Liver (tissue), 9 donors: ENCODE results near the gene CASP9. TPM values are rescaled to one million over a fixed set of nuclear protein-coding genes. Genes with fewer than 3 reads are reported as not detected.

Experiments
- DNase-seq: peaks from one replicate; pipeline ENCODE4 v3.0.0-alpha.2; 2017; ENCODE audit warnings: low spot score
- H3K27ac ChIP-seq, 2 donors: one replicate each; pipeline ENCODE4 v1.7.0; 2013; ENCODE audit warnings: inconsistent platforms in 2 of 2, low read length in 2 of 2, control low read depth in 1 of 2, low read depth in 1 of 2, mild to moderate bottlenecking in 1 of 2
- H3K27me3 ChIP-seq, 4 donors: one replicate each; pipeline versions ENCODE4 v1.6.1 to v1.7.0; 2013; ENCODE audit warnings: low read length in 3 of 4, inconsistent platforms in 1 of 4, mild to moderate bottlenecking in 1 of 4, moderate library complexity in 1 of 4; ENCODE audit not compliant: control insufficient read depth in 4 of 4, insufficient read depth in 4 of 4
- H3K36me3 ChIP-seq, 4 donors: one replicate each; pipeline versions ENCODE4 v1.6.1 to v1.7.0; 2013; ENCODE audit warnings: low read length in 3 of 4, mild to moderate bottlenecking in 3 of 4, low read depth in 1 of 4, moderate library complexity in 1 of 4; ENCODE audit not compliant: control insufficient read depth in 4 of 4, insufficient read depth in 3 of 4
- H3K4me1 ChIP-seq, 4 donors: one replicate each; pipeline versions ENCODE4 v1.6.1 to v1.7.0; 2013; ENCODE audit warnings: low read length in 3 of 4, mild to moderate bottlenecking in 3 of 4, moderate library complexity in 1 of 4; ENCODE audit not compliant: control insufficient read depth in 4 of 4, insufficient read depth in 4 of 4
- H3K4me3 ChIP-seq, 3 donors: one replicate each; pipeline versions ENCODE4 v1.6.1 to v1.7.0; 2013; ENCODE audit warnings: low read length in 3 of 3, control low read depth in 1 of 3, low read depth in 1 of 3, mild to moderate bottlenecking in 1 of 3
- H3K9ac ChIP-seq, 2 donors: one replicate each; pipeline ENCODE4 v1.7.0; 2013; ENCODE audit warnings: low read length in 2 of 2, mild to moderate bottlenecking in 2 of 2, moderate library complexity in 2 of 2, control low read depth in 1 of 2, low read depth in 1 of 2
- H3K9me3 ChIP-seq, 4 donors: one replicate each; pipeline versions ENCODE4 v1.6.1 to v1.7.0; 2013; ENCODE audit warnings: low read length in 3 of 4; ENCODE audit not compliant: control insufficient read depth in 4 of 4
- ATF3 ChIP-seq: IDR thresholded peaks from 2 replicates; pipeline ENCODE4 v1.6.1; 2016; ENCODE audit warnings: antibody characterized with exemption
- EGR1 ChIP-seq, 2 donors: IDR thresholded peaks; 2 replicates each; pipeline ENCODE4 v1.6.1; 2016 to 2018; ENCODE audit warnings: antibody characterized with exemption in 2 of 2, low read depth in 2 of 2
- FOXA1 ChIP-seq: IDR thresholded peaks from 2 replicates; pipeline ENCODE4 v1.6.1; 2016; ENCODE audit warnings: antibody characterized with exemption
- FOXA2 ChIP-seq: IDR thresholded peaks from 2 replicates; pipeline ENCODE4 v1.6.1; 2016; ENCODE audit warnings: antibody characterized with exemption
- GABPA ChIP-seq, 2 donors: IDR thresholded peaks in 1 of 2; conservative IDR thresholded peaks in 1 of 2; 2 replicates each; pipeline ENCODE4 v1.6.1; 2016; ENCODE audit warnings: antibody characterized with exemption in 2 of 2, mild to moderate bottlenecking in 1 of 2, moderate library complexity in 1 of 2
- HNF4A ChIP-seq, 2 donors: conservative IDR thresholded peaks; 2 replicates each; pipeline ENCODE4 v1.6.1; 2016; ENCODE audit warnings: antibody characterized with exemption in 2 of 2, mild to moderate bottlenecking in 2 of 2
- HNF4G ChIP-seq: IDR thresholded peaks from 2 replicates; pipeline ENCODE4 v1.6.1; 2016; ENCODE audit warnings: antibody characterized with exemption
- JUND ChIP-seq, 2 donors: IDR thresholded peaks; 2 replicates each; pipeline ENCODE4 v1.6.1; 2016; ENCODE audit warnings: antibody characterized with exemption in 2 of 2
- MAX ChIP-seq: IDR thresholded peaks from 2 replicates; pipeline ENCODE4 v1.6.1; 2016; ENCODE audit warnings: antibody characterized with exemption
- NR2F2 ChIP-seq: IDR thresholded peaks from 2 replicates; pipeline ENCODE4 v1.6.1; 2016; ENCODE audit warnings: antibody characterized with exemption
- RAD21 ChIP-seq, 2 donors: IDR thresholded peaks; 2 replicates each; pipeline ENCODE4 v1.6.1; 2016; ENCODE audit warnings: antibody characterized with exemption in 2 of 2, mild to moderate bottlenecking in 2 of 2
- RXRA ChIP-seq, 2 donors: IDR thresholded peaks; 2 replicates each; pipeline ENCODE4 v1.6.1; 2017 to 2018; ENCODE audit warnings: antibody characterized with exemption in 2 of 2, mild to moderate bottlenecking in 1 of 2
- SP1 ChIP-seq: IDR thresholded peaks from 2 replicates; pipeline ENCODE4 v1.6.1; 2018; ENCODE audit warnings: antibody characterized with exemption, mild to moderate bottlenecking
- TAF1 ChIP-seq: conservative IDR thresholded peaks from 2 replicates; pipeline ENCODE4 v1.6.1; 2016; ENCODE audit warnings: antibody characterized with exemption, mild to moderate bottlenecking
- YY1 ChIP-seq: IDR thresholded peaks from 2 replicates; pipeline ENCODE4 v1.6.1; 2016; ENCODE audit warnings: antibody characterized with exemption, mild to moderate bottlenecking
- ZBTB33 ChIP-seq: IDR thresholded peaks from 2 replicates; pipeline ENCODE4 v1.6.1; 2016; ENCODE audit warnings: antibody characterized with exemption
- WGBS: extraction: QIAGEN DNeasy Blood & Tissue Kit; methylation state at CpG from one replicate; pipeline ENCODE4 v1.1.7; 2013; 5-methylcytosine and 5-hydroxymethylcytosine counted together
- polyA plus RNA-seq, 2 donors: library from polyadenylated mRNA; stranded (reverse) in 1 of 2; unstranded in 1 of 2; fragments of 200-250 nt in 1 of 2; fragments of >200 nt in 1 of 2; fragmentation: Nextera tagmentation in 1 of 2; extraction: Ambion mirVana in 1 of 2; gene quantifications; one replicate each; pipeline versions ENCODE4 v1.2.1 to v1.2.3, GENCODE V29; 2013 to 2015
- total RNA-seq, 2 donors: library from RNA; depleted of rRNA; stranded (reverse); fragments of >200 nt; gene quantifications; one replicate each; pipeline ENCODE4 v1.2.3, GENCODE V29; 2014
- TF ChIP-seq, protein P1 (sequence below): IDR thresholded peaks from 2 replicates; pipeline ENCODE4 v1.6.1; 2016; ENCODE audit warnings: antibody characterized with exemption, mild to moderate bottlenecking
- TF ChIP-seq, protein P2 (sequence below): fragments of 150-350 bp; IDR thresholded peaks from 2 replicates; pipeline ENCODE4 v1.5.1; 2017; ENCODE audit warnings: improper control_type of control experiment, low read depth, low read length; ENCODE audit not compliant: missing input control
- donor health status: healthy.
- donor health status: healthy.
- donor health status: healthy.
- donor health status: healthy.
- donor health status: healthy.

The CASP9 gene
- total and polyA plus RNA-seq, 4 donors: 2.8 to 5.8 (median 4.3) TPM

GRCh38 chr1:15452866-15453571 lies 71.0 kb downstream of the CASP9 start:
- H3K36me3 ChIP-seq: no peaks in the 10 kb centered on the region
- no peaks in the 10 kb centered on the region for H3K27me3 ChIP-seq
- DNase-seq: no peak
- no peaks in the 10 kb centered on the region for H3K4me1 ChIP-seq
- no peak overlapping the region for H3K9ac ChIP-seq
- H3K4me3 ChIP-seq: no peak overlapping the region
- no peaks in the 10 kb centered on the region for H3K9me3 ChIP-seq
- H3K27ac ChIP-seq: no peak overlapping the region
- TF ChIP-seq, protein P1, sequence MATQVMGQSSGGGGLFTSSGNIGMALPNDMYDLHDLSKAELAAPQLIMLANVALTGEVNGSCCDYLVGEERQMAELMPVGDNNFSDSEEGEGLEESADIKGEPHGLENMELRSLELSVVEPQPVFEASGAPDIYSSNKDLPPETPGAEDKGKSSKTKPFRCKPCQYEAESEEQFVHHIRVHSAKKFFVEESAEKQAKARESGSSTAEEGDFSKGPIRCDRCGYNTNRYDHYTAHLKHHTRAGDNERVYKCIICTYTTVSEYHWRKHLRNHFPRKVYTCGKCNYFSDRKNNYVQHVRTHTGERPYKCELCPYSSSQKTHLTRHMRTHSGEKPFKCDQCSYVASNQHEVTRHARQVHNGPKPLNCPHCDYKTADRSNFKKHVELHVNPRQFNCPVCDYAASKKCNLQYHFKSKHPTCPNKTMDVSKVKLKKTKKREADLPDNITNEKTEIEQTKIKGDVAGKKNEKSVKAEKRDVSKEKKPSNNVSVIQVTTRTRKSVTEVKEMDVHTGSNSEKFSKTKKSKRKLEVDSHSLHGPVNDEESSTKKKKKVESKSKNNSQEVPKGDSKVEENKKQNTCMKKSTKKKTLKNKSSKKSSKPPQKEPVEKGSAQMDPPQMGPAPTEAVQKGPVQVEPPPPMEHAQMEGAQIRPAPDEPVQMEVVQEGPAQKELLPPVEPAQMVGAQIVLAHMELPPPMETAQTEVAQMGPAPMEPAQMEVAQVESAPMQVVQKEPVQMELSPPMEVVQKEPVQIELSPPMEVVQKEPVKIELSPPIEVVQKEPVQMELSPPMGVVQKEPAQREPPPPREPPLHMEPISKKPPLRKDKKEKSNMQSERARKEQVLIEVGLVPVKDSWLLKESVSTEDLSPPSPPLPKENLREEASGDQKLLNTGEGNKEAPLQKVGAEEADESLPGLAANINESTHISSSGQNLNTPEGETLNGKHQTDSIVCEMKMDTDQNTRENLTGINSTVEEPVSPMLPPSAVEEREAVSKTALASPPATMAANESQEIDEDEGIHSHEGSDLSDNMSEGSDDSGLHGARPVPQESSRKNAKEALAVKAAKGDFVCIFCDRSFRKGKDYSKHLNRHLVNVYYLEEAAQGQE: no peak
- no peak for TF ChIP-seq GABPA (IDR thresholded peaks at IDR 0.05 in 1 of 2, conservative IDR thresholded peaks at IDR 0.05 in 1 of 2)
- TF ChIP-seq ZBTB33: no peak
- no peak for TF ChIP-seq JUND (IDR thresholded peaks at IDR 0.05)
- TF ChIP-seq EGR1 (IDR thresholded peaks at IDR 0.05; ENCODE audit: low read depth in 2 of 2): no peak
- no peak for TF ChIP-seq SP1
- no peak for TF ChIP-seq FOXA2
- TF ChIP-seq RAD21 (IDR thresholded peaks at IDR 0.05): no peak
- no peak for TF ChIP-seq FOXA1
- no peak for TF ChIP-seq HNF4G
- no peak for TF ChIP-seq ATF3
- TF ChIP-seq, protein P2, sequence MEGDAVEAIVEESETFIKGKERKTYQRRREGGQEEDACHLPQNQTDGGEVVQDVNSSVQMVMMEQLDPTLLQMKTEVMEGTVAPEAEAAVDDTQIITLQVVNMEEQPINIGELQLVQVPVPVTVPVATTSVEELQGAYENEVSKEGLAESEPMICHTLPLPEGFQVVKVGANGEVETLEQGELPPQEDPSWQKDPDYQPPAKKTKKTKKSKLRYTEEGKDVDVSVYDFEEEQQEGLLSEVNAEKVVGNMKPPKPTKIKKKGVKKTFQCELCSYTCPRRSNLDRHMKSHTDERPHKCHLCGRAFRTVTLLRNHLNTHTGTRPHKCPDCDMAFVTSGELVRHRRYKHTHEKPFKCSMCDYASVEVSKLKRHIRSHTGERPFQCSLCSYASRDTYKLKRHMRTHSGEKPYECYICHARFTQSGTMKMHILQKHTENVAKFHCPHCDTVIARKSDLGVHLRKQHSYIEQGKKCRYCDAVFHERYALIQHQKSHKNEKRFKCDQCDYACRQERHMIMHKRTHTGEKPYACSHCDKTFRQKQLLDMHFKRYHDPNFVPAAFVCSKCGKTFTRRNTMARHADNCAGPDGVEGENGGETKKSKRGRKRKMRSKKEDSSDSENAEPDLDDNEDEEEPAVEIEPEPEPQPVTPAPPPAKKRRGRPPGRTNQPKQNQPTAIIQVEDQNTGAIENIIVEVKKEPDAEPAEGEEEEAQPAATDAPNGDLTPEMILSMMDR: no peak
- no peak for TF ChIP-seq TAF1
- TF ChIP-seq HNF4A (conservative IDR thresholded peaks at IDR 0.05): no peak
- no peak for TF ChIP-seq MAX
- no peak for TF ChIP-seq YY1
- no peak for TF ChIP-seq RXRA (IDR thresholded peaks at IDR 0.05)
- TF ChIP-seq NR2F2: no peak
- 90% methylated on average over 10 of the region's 10 CpGs for WGBS
